ENCODE measurements around the gene METTL25. TPM values are rescaled to one million over a fixed set of nuclear protein-coding genes. Genes with fewer than 3 reads are reported as not detected.

The METTL25 gene
- total RNA-seq, 1 experiment from 2014 or later: 11.6 TPM

GRCh38 chr12:82505150-82505549, 146.8 kb downstream of the METTL25 start:
- Histone ChIP-seq H2AK5ac (ENCODE audit: insufficient read length, low read length) (no peak overlapping the region), H4K5ac (ENCODE audit: insufficient read length, low read depth, low read length) (no peak overlapping the region), H3K23me2 (ENCODE audit: insufficient read length, low read depth, low read length, poor library complexity, severe bottlenecking) (no peaks in the 10 kb centered on the region), H2BK15ac (ENCODE audit: low read depth, low read length) (no peak overlapping the region), H3K27me3 (ENCODE audit: insufficient read depth, low read length) (no peaks in the 10 kb centered on the region), H3K9me3 (ENCODE audit: control insufficient read depth, low read depth, low read length) (no peaks in the 10 kb centered on the region), H3T11ph (ENCODE audit: low read length) (no peak overlapping the region), H3K79me1 (ENCODE audit: insufficient read depth, low read depth, low read length, poor library complexity, severe bottlenecking) (no peaks in the 10 kb centered on the region), H4K20me1 (ENCODE audit: control insufficient read depth, insufficient read depth, insufficient read length) (no peaks in the 10 kb centered on the region), H4K8ac (replicated peaks; ENCODE audit: insufficient read length, low read depth, low read length) (no peak overlapping the region), H3K27ac (ENCODE audit: insufficient read length, low read depth, low read length) (no peak overlapping the region), H3K23ac (ENCODE audit: insufficient read length, low read depth, low read length) (no peak overlapping the region), H2BK20ac (ENCODE audit: low read depth, low read length, poor library complexity, severe bottlenecking) (no peak overlapping the region), H3K4ac (ENCODE audit: low read depth, low read length) (no peak overlapping the region), H3K18ac (ENCODE audit: insufficient read length, low read depth, low read length) (no peak overlapping the region), H3K4me1 (ENCODE audit: insufficient read depth, low read length) (no peaks in the 10 kb centered on the region), H3K14ac (ENCODE audit: insufficient read depth, low read length) (no peak overlapping the region), H2AFZ (ENCODE audit: low read length) (no peak overlapping the region), H4K91ac (ENCODE audit: insufficient read length, low read depth, low read length) (no peak overlapping the region), H2BK5ac (ENCODE audit: insufficient read length, low read length) (no peak overlapping the region), H2BK12ac (ENCODE audit: insufficient read length, low read depth, low read length) (no peak overlapping the region), H3K9ac (ENCODE audit: extremely low read depth, insufficient read length, low read length) (no peak overlapping the region), H3K4me2 (ENCODE audit: insufficient read depth, insufficient read length, low read length) (no peak overlapping the region), H3K56ac (ENCODE audit: insufficient read length, low read depth, low read length) (no peak overlapping the region), H2BK120ac (ENCODE audit: low read depth, low read length, poor library complexity, severe bottlenecking) (no peak overlapping the region), H3K79me2 (ENCODE audit: insufficient read depth, low read length) (no peaks in the 10 kb centered on the region)
- Mint-ChIP-seq H3K4me1 (no peaks in the 10 kb centered on the region), H3K9me3 (no peaks in the 10 kb centered on the region), H3K4me3 (no peak overlapping the region), H3K27me3 (ENCODE audit: low read depth) (no peaks in the 10 kb centered on the region; the same call in 1 of the 2 replicates), H3K27ac (no peak overlapping the region), H3K36me3 (ENCODE audit: insufficient read depth in 1 of 3, low read depth in 3 of 3) (no peaks in the 10 kb centered on the region)
- TF ChIP-seq, protein P1, sequence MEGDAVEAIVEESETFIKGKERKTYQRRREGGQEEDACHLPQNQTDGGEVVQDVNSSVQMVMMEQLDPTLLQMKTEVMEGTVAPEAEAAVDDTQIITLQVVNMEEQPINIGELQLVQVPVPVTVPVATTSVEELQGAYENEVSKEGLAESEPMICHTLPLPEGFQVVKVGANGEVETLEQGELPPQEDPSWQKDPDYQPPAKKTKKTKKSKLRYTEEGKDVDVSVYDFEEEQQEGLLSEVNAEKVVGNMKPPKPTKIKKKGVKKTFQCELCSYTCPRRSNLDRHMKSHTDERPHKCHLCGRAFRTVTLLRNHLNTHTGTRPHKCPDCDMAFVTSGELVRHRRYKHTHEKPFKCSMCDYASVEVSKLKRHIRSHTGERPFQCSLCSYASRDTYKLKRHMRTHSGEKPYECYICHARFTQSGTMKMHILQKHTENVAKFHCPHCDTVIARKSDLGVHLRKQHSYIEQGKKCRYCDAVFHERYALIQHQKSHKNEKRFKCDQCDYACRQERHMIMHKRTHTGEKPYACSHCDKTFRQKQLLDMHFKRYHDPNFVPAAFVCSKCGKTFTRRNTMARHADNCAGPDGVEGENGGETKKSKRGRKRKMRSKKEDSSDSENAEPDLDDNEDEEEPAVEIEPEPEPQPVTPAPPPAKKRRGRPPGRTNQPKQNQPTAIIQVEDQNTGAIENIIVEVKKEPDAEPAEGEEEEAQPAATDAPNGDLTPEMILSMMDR (conservative IDR thresholded peaks at IDR 0.05): no peak
- no peak for DNase-seq
- WGBS (ENCODE audit: extremely low coverage, insufficient read length, low lambda C conversion rate): no CpG with 5 or more reads among the region's 3 CpGs
